Cerebellar nuclear complex (tissue), 1 donor: ENCODE data around the gene ZNF598.
"Not testable (repeated sequence)": the region's sequence is repeated elsewhere in the genome, so short reads cannot be mapped to it uniquely, and the experiment has no call there.

ENCODE experiments used
- DNase-seq, 2 experiments: peaks; one replicate each; lab custom pipeline; 2025; lab: John Stamatoyannopoulos, UW

ZNF598 gene

DNA sequence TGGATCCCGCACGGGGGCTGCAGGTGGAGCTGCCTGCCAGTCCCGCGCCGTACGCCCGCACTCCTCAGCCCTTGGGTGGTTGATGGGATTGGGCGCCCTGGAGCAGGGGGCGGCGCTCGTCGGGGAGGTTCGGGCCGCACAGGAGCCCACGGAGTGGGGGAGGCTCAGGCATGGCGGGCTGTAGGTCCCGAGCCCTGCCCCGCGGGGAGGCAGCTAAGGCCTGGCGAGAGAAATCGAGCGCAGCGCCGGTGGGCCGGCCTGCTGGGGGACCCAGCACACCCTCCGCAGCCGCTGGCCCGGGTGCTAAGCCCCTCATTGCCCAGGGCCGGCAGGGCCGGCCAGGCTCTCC is 51.5 kb downstream of the ZNF598 start:
- not testable (repeated sequence) for DNase-seq

DNA sequence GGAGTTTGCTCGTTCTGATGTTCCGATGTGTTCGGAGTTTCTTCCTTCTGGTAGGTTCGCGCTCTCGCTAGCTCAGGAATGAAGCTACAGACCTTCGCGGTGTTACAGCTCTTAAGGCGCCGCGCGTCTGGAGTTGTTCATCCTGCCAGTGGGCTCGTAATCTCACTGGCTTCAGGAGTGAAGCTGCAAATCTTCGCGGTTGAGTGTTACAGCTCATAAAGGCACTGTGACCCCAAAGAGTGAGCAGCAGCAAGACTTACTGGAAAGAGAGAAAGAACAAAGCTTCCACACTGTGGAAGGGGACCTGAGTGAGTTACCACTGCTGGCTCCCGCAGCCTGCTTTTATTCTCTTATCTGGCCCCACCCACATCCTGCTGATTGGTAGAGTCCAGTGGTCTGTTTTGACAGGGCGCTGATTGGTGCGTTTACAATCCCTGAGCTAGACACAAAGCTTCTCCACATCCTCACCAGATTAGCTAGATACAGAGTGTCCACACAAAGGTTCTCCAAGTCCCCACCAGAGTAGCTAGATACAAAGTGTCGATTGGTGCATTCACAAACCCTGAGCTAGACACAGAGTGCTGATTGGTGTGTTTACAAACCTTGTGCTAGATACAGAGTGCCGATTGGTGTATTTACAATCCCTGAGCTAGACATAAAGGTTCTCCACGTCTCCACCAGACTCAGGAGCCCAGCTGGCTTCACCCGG is 52.0 kb downstream of the ZNF598 start:
- not testable (repeated sequence) for DNase-seq

DNA sequence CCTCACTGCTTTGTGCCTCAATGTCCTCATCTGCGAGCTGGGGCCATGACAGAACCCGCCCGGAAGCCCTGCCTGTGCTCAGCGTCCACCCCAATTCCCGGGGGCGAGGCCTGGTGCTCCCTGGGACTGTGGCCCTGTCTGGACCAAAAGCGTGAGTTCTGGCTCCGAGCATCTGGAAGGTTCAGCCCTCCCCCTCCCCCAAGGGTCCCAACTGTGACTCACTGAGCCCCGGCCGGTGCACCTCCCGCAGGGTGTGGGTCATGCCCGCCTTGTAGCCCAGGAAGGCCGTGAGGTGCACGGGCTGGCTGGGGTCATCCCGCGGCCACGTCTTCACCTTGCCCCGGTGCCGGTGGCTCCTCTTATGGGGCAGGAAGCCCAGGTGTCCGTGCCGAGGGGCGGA is 55.9 kb downstream of the ZNF598 start:
- DNase-seq = no peak

DNA sequence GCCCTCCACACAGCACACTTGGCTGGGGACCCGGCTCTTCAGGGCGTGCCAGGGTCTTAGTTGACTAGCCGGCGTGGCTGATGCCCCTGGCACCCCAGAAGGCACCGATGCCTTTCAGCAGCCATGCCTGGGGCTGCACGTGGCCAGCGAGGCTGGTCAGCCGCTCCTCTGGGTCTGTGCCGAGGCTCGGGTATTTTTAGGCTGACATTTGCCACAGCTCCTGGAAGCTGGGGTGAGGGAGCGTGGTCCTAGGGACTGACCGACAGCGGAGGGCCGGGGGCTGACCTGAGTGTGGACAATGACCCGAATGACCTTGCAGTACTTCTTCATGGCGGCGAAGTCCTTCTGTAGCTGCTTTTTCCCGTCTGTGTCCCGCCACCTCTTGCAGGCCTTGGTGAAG is 59.1 kb downstream of the ZNF598 start:
- no peak for DNase-seq

DNA sequence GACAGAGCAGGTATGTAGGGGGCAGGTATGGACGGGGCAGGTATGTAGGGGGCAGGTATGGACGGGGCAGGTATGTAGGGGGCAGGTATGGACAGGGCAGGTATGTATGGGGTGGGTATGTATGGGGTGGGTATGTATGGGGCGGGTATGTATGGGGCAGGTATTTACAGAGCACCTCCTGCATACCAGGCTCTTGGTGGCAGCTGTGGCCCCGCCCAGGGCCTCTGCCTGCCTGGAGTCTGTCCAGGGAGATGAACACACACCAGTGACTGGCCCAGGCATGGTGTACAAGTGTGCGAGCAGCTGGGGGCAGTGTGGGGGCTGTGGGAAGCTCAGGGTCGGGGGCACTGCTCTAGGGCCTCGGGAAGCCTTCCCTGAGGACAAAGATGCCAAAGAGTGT is 59.6 kb downstream of the ZNF598 start:
- no peak for DNase-seq

DNA sequence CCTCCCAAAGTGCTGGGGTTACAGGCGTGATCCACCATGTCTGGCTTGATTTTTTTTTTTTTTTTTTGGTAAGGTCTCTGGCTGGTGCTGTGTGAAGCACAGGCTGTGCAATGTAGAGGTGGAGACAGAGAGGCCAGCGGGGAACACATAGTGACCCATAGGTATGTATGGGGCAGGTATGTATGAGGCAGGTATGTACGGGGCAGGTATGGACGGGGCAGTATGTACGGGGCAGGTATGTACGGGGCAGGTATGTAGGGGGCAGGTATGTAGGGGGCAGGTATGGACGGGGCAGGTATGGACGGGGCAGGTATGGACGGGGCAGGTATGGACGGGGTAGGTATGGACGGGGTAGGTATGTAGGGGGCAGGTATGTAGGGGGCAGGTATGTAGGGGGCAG is 60.1 kb downstream of the ZNF598 start:
- no peak for DNase-seq
